Measurements from ENCODE around the gene IYD. TPM values are rescaled to one million over a fixed set of nuclear protein-coding genes. Genes with fewer than 3 reads are reported as not detected.

Gene IYD
- total RNA-seq, 1 experiment from 2014 or later = not detected

DNA sequence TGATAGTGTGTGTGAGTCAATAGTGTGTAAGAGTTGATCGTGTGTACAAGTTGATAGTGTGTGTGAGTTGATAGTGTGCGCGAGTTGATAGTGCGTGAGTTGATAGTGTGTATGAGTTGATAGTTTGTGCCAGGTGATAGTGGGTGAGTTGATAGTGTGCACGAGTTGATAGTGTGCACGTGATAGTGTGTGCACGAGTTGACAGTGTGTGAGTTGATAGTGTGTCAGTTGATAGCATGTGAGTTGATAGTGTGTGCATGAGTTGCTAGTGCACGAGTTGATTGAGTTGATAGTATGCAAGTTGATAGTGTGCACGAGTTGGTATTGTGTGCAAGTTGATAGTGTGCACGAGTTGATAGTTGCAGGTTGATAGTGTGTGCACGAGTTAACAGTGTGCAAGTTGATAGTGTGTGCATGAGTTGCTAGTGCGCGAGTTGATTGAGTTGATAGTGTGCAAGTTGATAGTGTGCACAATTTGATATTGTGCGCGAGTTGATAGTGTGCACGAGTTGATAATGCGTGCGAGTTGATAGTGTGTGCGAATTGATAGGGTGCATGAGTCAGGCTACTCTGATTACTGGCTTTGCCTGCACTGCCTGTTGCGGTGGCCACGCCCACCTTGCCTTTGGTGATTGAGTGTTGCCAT lies 35.8 kb upstream of the IYD start:
- no peak overlapping the region; a peak in 1 of 7 replicates for H3K27ac Mint-ChIP-seq

More for the DNA sequence above, 35.8 kb upstream of the IYD start:
- Mint-ChIP-seq H3K4me1 (no peaks in the 10 kb centered on the region), H3K27me3 (ENCODE audit: low read depth) (peaks cover 2% of the 10 kb centered on the region; the same call in 1 of the 2 replicates), H3K4me3 (no peak overlapping the region), H3K36me3 (ENCODE audit: insufficient read depth in 1 of 3, low read depth in 3 of 3) (no peaks in the 10 kb centered on the region), H3K9me3 (no peaks in the 10 kb centered on the region)
- DNase-seq = no peak
- no peak overlapping the region for H2BK12ac ChIP-seq (ENCODE audit: insufficient read length, low read depth, low read length)
- no peaks in the 10 kb centered on the region for H4K20me1 ChIP-seq (ENCODE audit: control insufficient read depth, insufficient read depth, insufficient read length)
- H2BK5ac ChIP-seq (ENCODE audit: insufficient read length, low read length) = no peak overlapping the region
- H4K91ac ChIP-seq (ENCODE audit: insufficient read length, low read depth, low read length) = no peak overlapping the region
- H3K27ac ChIP-seq (ENCODE audit: insufficient read length, low read depth, low read length) = no peak overlapping the region
- H3K4me2 ChIP-seq (ENCODE audit: insufficient read depth, insufficient read length, low read length) = no peak overlapping the region
- no peak overlapping the region for H3T11ph ChIP-seq (ENCODE audit: low read length)
- H2AK5ac ChIP-seq (ENCODE audit: insufficient read length, low read length) = no peak overlapping the region
- no peaks in the 10 kb centered on the region for H3K9me3 ChIP-seq (ENCODE audit: control insufficient read depth, low read depth, low read length)
- H2AFZ ChIP-seq (ENCODE audit: low read length) = no peak overlapping the region
- no peaks in the 10 kb centered on the region for H3K27me3 ChIP-seq (ENCODE audit: insufficient read depth, low read length)
- no peaks in the 10 kb centered on the region for H3K23me2 ChIP-seq (ENCODE audit: insufficient read length, low read depth, low read length, poor library complexity, severe bottlenecking)
- no peak overlapping the region for H3K4ac ChIP-seq (ENCODE audit: low read depth, low read length)
- H4K8ac ChIP-seq (replicated peaks; ENCODE audit: insufficient read length, low read depth, low read length) = no peak overlapping the region
- no peak overlapping the region for H3K9ac ChIP-seq (ENCODE audit: extremely low read depth, insufficient read length, low read length)
- no peaks in the 10 kb centered on the region for H3K79me1 ChIP-seq (ENCODE audit: insufficient read depth, low read depth, low read length, poor library complexity, severe bottlenecking)
- no peaks in the 10 kb centered on the region for H3K79me2 ChIP-seq (ENCODE audit: insufficient read depth, low read length)
- no peak overlapping the region for H2BK15ac ChIP-seq (ENCODE audit: low read depth, low read length)
- H2BK120ac ChIP-seq (ENCODE audit: low read depth, low read length, poor library complexity, severe bottlenecking) = no peak overlapping the region
- no peak overlapping the region for H4K5ac ChIP-seq (ENCODE audit: insufficient read length, low read depth, low read length)
- no peak overlapping the region for H3K14ac ChIP-seq (ENCODE audit: insufficient read depth, low read length)
- H3K4me1 ChIP-seq (ENCODE audit: insufficient read depth, low read length) = no peaks in the 10 kb centered on the region
- no peak overlapping the region for H3K18ac ChIP-seq (ENCODE audit: insufficient read length, low read depth, low read length)
- no peak overlapping the region for H3K56ac ChIP-seq (ENCODE audit: insufficient read length, low read depth, low read length)
- no peak overlapping the region for H3K23ac ChIP-seq (ENCODE audit: insufficient read length, low read depth, low read length)
- TF ChIP-seq, protein P1, sequence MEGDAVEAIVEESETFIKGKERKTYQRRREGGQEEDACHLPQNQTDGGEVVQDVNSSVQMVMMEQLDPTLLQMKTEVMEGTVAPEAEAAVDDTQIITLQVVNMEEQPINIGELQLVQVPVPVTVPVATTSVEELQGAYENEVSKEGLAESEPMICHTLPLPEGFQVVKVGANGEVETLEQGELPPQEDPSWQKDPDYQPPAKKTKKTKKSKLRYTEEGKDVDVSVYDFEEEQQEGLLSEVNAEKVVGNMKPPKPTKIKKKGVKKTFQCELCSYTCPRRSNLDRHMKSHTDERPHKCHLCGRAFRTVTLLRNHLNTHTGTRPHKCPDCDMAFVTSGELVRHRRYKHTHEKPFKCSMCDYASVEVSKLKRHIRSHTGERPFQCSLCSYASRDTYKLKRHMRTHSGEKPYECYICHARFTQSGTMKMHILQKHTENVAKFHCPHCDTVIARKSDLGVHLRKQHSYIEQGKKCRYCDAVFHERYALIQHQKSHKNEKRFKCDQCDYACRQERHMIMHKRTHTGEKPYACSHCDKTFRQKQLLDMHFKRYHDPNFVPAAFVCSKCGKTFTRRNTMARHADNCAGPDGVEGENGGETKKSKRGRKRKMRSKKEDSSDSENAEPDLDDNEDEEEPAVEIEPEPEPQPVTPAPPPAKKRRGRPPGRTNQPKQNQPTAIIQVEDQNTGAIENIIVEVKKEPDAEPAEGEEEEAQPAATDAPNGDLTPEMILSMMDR (conservative IDR thresholded peaks at IDR 0.05) = no peak
- no peak overlapping the region for H2BK20ac ChIP-seq (ENCODE audit: low read depth, low read length, poor library complexity, severe bottlenecking)
- WGBS (ENCODE audit: extremely low coverage, insufficient read length, low lambda C conversion rate) = 100% methylated on average over 7 of the region's 21 CpGs
